C4-2B (cell line): ENCODE results near the gene RIIAD1.

Source experiments
- H3K27ac ChIP-seq: fragments of 450-650 bp; 2 replicates; pipeline ENCODE4 v1.5.1; 2017
- CTCF ChIP-seq: fragments of 450-650 bp; conservative IDR thresholded peaks from 2 replicates; pipeline ENCODE4 v1.5.1; 2017; ENCODE audit warnings: mild to moderate bottlenecking
- ZFX ChIP-seq: fragments of 450-650 bp; IDR thresholded peaks from 2 replicates; pipeline ENCODE4 v1.6.1; 2017

The RIIAD1 gene

GRCh38 chr1:151711044-151711800, 10.1 kb upstream of the RIIAD1 start:
- H3K27ac ChIP-seq, result no peak overlapping the region
- TF ChIP-seq ZFX (no peak), CTCF (no peak)

- H3K27ac ChIP-seq, result no peak overlapping the region
- TF ChIP-seq ZFX, result no peak
- TF ChIP-seq CTCF, result no peak
These were observed 9.4 kb upstream of the RIIAD1 start for GRCh38 chr1:151711951-151712350.

- H3K27ac ChIP-seq, result no peak overlapping the region
- no peak for TF ChIP-seq CTCF
- TF ChIP-seq ZFX, result no peak
These were observed 8.3 kb upstream of the RIIAD1 start for GRCh38 chr1:151713044-151713443.

- TF ChIP-seq ZFX, result no peak
- no peak overlapping the region for H3K27ac ChIP-seq
These were observed 7.4 kb upstream of the RIIAD1 start for GRCh38 chr1:151713874-151714273.

GRCh38 chr1:151714820-151715725, 6.2 kb upstream of the RIIAD1 start:
- no peak for TF ChIP-seq ZFX
- H3K27ac ChIP-seq, result no peak overlapping the region

- no peak overlapping the region for H3K27ac ChIP-seq
- TF ChIP-seq CTCF, result no peak
- no peak for TF ChIP-seq ZFX
These were observed 5.5 kb upstream of the RIIAD1 start for GRCh38 chr1:151715726-151716404.

- TF ChIP-seq ZFX (no peak), CTCF (no peak)
- no peak overlapping the region for H3K27ac ChIP-seq
These were observed 4.9 kb upstream of the RIIAD1 start for GRCh38 chr1:151716405-151716762.
